Activated T-cell treated with anti-CD3 and anti-CD28 coated beads for 24 hours (primary cell): ENCODE measurements around the gene MEGF11.

Source experiments
- DNase-seq: peaks from one replicate; pipeline ENCODE4 v3.0.0-alpha.2; 2020; ENCODE audit warnings: low read depth

MEGF11 gene

GRCh38 chr15:65970937-65971740, 282.4 kb downstream of the MEGF11 start:
- no peak for DNase-seq

GRCh38 chr15:65969865-65970816, 283.4 kb downstream of the MEGF11 start:
- DNase-seq, result no peak

GRCh38 chr15:65968511-65968910, 285.0 kb downstream of the MEGF11 start:
- no peak for DNase-seq

GRCh38 chr15:65964792-65965433, 288.6 kb downstream of the MEGF11 start:
- DNase-seq, result no peak

- no peak for DNase-seq
Measured at GRCh38 chr15:65963911-65964482, 289.6 kb downstream of the MEGF11 start.

GRCh38 chr15:65963358-65963757, 290.2 kb downstream of the MEGF11 start:
- no peak for DNase-seq

GRCh38 chr15:65962187-65962586, 291.4 kb downstream of the MEGF11 start:
- DNase-seq, result no peak

GRCh38 chr15:65960586-65960985, 293.0 kb downstream of the MEGF11 start:
- DNase-seq, result no peak

GRCh38 chr15:65958835-65959234, 294.7 kb downstream of the MEGF11 start:
- no peak for DNase-seq

GRCh38 chr15:65957451-65957850, 296.1 kb downstream of the MEGF11 start:
- no peak for DNase-seq

- DNase-seq, result no peak
Measured at GRCh38 chr15:65956899-65957298, 296.7 kb downstream of the MEGF11 start.

- no peak for DNase-seq
Measured at GRCh38 chr15:65956307-65956706, 297.2 kb downstream of the MEGF11 start.

- DNase-seq, result no peak
Measured at GRCh38 chr15:65954289-65954741, 299.2 kb downstream of the MEGF11 start.

GRCh38 chr15:65953622-65954021, 299.9 kb downstream of the MEGF11 start:
- no peak for DNase-seq

GRCh38 chr15:65952391-65953053, 301.0 kb downstream of the MEGF11 start:
- DNase-seq, result no peak

- no peak for DNase-seq
Measured at GRCh38 chr15:65951007-65951406, 302.5 kb downstream of the MEGF11 start.

- no peak for DNase-seq
Measured at GRCh38 chr15:65949491-65949890, 304.1 kb downstream of the MEGF11 start.

GRCh38 chr15:65949011-65949410, 304.5 kb downstream of the MEGF11 start:
- DNase-seq, result no peak

GRCh38 chr15:65948383-65948782, 305.2 kb downstream of the MEGF11 start:
- no peak for DNase-seq

- DNase-seq, result no peak
Measured at GRCh38 chr15:65947041-65947440, 306.5 kb downstream of the MEGF11 start.

- DNase-seq, result no peak
Measured at GRCh38 chr15:65945616-65946015, 307.9 kb downstream of the MEGF11 start.
